Measurements from ENCODE around the gene MAGIX. TPM values are rescaled to one million over a fixed set of nuclear protein-coding genes. Genes with fewer than 3 reads are reported as not detected.

Gene MAGIX
- total and polyA plus RNA-seq, 10 donors, result 0.89 to 4.3 (median 1.4) TPM

GRCh38 chrX:49203536-49203935 is 41.0 kb downstream of the MAGIX start:
- no peak for DNase-seq
- Histone ChIP-seq H3K9me3 (no peaks in the 10 kb centered on the region), H3K4me3 (no peak overlapping the region), H3K4me1 (peaks cover 0 to 16% (median 2%) of the 10 kb centered on the region in 6 donors), H3K27ac (no peak overlapping the region), H3K27me3 (replicated peaks in 1 of 7) (peaks cover 0 to 8% (median 0%) of the 10 kb centered on the region in 7 donors), H3K36me3 (no peaks in the 10 kb centered on the region)
- TF ChIP-seq POLR2A (IDR thresholded peaks at IDR 0.05) (no peak), POLR2AphosphoS5 (IDR thresholded peaks at IDR 0.05) (no peak)
- TF ChIP-seq, protein P1, sequence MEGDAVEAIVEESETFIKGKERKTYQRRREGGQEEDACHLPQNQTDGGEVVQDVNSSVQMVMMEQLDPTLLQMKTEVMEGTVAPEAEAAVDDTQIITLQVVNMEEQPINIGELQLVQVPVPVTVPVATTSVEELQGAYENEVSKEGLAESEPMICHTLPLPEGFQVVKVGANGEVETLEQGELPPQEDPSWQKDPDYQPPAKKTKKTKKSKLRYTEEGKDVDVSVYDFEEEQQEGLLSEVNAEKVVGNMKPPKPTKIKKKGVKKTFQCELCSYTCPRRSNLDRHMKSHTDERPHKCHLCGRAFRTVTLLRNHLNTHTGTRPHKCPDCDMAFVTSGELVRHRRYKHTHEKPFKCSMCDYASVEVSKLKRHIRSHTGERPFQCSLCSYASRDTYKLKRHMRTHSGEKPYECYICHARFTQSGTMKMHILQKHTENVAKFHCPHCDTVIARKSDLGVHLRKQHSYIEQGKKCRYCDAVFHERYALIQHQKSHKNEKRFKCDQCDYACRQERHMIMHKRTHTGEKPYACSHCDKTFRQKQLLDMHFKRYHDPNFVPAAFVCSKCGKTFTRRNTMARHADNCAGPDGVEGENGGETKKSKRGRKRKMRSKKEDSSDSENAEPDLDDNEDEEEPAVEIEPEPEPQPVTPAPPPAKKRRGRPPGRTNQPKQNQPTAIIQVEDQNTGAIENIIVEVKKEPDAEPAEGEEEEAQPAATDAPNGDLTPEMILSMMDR (IDR thresholded peaks at IDR 0.05 in 8 of 11, conservative IDR thresholded peaks at IDR 0.05 in 3 of 11), result no peak
- WGBS, 5 donors, result 61 to 83% (median 75%) methylated on average over 3 of the region's 3 CpGs
- intact Hi-C loops (cut with DNase I; ENCODE audit: low total_unique reads), result no loop called here

GRCh38 chrX:49204017-49204416 is 41.5 kb downstream of the MAGIX start:
- Histone ChIP-seq H3K9me3 (no peaks in the 10 kb centered on the region), H3K4me1 (peaks cover 0 to 16% (median 2%) of the 10 kb centered on the region in 6 donors), H3K27me3 (replicated peaks in 1 of 7) (peaks cover 0 to 8% (median 0%) of the 10 kb centered on the region in 7 donors), H3K4me3 (no peak overlapping the region), H3K27ac (no peak overlapping the region), H3K36me3 (no peaks in the 10 kb centered on the region)
- DNase-seq, result no peak
- WGBS, 5 donors, result 74 to 92% (median 84%) methylated on average over 5 to 6 of the region's 6 CpGs
- TF ChIP-seq POLR2AphosphoS5 (IDR thresholded peaks at IDR 0.05) (no peak), POLR2A (IDR thresholded peaks at IDR 0.05) (no peak)
- TF ChIP-seq, protein P1 (IDR thresholded peaks at IDR 0.05 in 8 of 11, conservative IDR thresholded peaks at IDR 0.05 in 3 of 11), result no peak
- intact Hi-C loops (cut with DNase I; ENCODE audit: low total_unique reads), result no loop called here

DNA sequence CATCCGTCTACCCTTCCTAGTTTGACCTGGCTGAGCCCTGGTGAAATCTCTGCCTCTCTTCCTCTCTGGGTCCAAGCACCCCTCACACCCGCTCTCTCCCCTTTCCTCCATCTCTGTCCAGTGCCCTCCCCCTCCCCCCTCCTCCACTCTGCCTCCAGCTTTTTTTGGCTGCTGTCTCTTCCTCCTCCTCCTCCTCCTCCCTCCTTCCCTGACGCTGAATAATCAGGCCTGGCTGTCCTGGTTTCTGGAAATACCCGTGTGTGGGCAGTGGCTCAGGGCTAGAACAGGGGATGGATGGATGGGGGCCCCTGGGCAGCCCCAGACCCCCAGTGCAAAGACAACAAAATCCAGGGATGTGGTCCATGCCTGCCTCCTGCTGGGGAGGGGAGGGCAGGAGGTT is 42.2 kb downstream of the MAGIX start:
- Histone ChIP-seq H3K4me1 (peaks cover 0 to 10% (median 2%) of the 10 kb centered on the region in 6 donors), H3K36me3 (no peaks in the 10 kb centered on the region), H3K9me3 (no peaks in the 10 kb centered on the region), H3K4me3 (no peak overlapping the region), H3K27ac (no peak overlapping the region), H3K27me3 (replicated peaks in 1 of 7) (peaks cover 0 to 13% (median 0%) of the 10 kb centered on the region in 7 donors)
- intact Hi-C loops (cut with DNase I; ENCODE audit: low total_unique reads), result no loop called here
- TF ChIP-seq POLR2AphosphoS5 (IDR thresholded peaks at IDR 0.05) (no peak), POLR2A (IDR thresholded peaks at IDR 0.05) (no peak)
- TF ChIP-seq, protein P1 (IDR thresholded peaks at IDR 0.05 in 8 of 11, conservative IDR thresholded peaks at IDR 0.05 in 3 of 11), result no peak
- WGBS, 5 donors, result 54 to 73% (median 68%) methylated on average over 3 to 4 of the region's 4 CpGs
- DNase-seq, result no peak

GRCh38 chrX:49205443-49205842 is 42.9 kb downstream of the MAGIX start:
- WGBS, 5 donors, result 82 to 91% (median 83%) methylated on average over 10 to 13 of the region's 13 CpGs
- TF ChIP-seq POLR2AphosphoS5 (IDR thresholded peaks at IDR 0.05) (no peak), POLR2A (IDR thresholded peaks at IDR 0.05) (no peak)
- TF ChIP-seq, protein P1 (IDR thresholded peaks at IDR 0.05 in 8 of 11, conservative IDR thresholded peaks at IDR 0.05 in 3 of 11), result no peak
- Histone ChIP-seq H3K27ac (no peak overlapping the region), H3K27me3 (replicated peaks in 1 of 7) (peaks cover 0 to 13% (median 0%) of the 10 kb centered on the region in 7 donors), H3K36me3 (no peaks in the 10 kb centered on the region), H3K4me3 (no peak overlapping the region), H3K9me3 (no peaks in the 10 kb centered on the region), H3K4me1 (peaks cover 0 to 5% (median 2%) of the 10 kb centered on the region in 6 donors)
- intact Hi-C loops (cut with DNase I; ENCODE audit: low total_unique reads), result no loop called here
- DNase-seq, result no peak

Measured in spleen (tissue), 11 donors.